GM21619 (cell line): ENCODE measurements around the gene CAMTA1.

ENCODE experiments used
- ATAC-seq: cut with Tn5 transposase; IDR thresholded peaks from one replicate; pipeline ENCODE4 v1.9.1; 2021; ENCODE audit not compliant: unreplicated experiment

CAMTA1 gene

DNA sequence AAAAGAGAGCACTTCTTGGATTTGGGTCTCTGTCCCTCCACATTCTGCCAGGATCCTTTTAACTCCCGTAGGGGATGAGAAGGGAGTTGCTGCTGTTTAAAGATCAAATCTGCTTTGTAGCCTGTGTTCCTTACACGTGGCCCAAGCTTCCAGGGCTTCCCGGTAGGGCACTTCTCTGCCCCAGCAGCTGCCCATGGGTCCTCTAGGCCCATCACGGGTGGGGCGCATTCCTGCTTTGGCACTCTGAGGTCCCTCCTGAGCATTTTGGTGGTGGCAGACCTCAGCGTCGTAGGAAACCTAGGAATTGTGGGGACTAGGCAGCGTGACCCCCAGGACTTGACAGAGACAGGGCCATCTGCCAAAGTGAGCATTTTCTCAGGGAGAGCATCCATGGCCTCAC, 565.5 kb downstream of the CAMTA1 start:
- no peak for ATAC-seq

- no peak for ATAC-seq
These were observed 566.4 kb downstream of the CAMTA1 start for GRCh38 chr1:7351649-7352048.

DNA sequence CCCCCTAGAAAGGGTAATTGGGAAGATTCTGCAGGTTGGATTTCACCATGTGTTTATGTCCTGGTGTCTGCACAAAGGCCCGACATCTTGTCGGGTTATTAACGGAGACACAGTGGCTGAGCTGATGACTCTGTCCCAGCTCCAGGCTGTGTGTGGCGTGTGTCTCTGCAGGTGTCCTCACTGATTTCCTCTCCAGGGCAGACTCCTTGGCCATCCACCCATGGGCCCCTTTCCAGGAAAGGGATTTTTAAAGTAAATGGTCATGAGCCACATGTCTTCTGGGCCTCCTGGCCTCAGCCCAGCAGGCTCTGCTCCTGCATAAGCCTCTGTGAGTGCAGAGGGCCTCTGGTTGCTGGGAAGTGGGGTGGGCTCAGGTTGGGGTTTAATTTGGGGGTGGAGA, 567.1 kb downstream of the CAMTA1 start:
- no peak for ATAC-seq

DNA sequence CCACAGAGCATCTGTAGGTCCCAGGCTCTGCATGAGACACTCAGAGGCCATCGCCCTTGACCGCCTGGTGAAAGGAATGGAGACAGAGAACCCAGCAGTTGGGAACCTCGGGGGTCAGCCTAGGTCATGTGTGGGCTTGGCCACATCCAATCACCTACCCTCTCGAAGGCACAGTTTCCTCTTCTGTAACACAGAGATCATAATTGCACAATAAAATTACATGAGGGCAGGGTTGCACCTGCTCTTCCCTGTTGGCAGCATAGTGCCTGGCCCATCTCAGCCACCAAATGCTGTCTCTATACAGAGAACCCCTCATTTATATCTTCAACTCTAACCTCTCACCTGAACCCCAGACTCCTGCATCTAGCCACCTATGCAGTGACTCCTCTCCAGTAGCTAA, 567.7 kb downstream of the CAMTA1 start:
- ATAC-seq, result no peak

GRCh38 chr1:7355646-7356045, 570.4 kb downstream of the CAMTA1 start:
- no peak for ATAC-seq

- ATAC-seq, result no peak
These were observed 570.8 kb downstream of the CAMTA1 start for GRCh38 chr1:7356079-7356478.

DNA sequence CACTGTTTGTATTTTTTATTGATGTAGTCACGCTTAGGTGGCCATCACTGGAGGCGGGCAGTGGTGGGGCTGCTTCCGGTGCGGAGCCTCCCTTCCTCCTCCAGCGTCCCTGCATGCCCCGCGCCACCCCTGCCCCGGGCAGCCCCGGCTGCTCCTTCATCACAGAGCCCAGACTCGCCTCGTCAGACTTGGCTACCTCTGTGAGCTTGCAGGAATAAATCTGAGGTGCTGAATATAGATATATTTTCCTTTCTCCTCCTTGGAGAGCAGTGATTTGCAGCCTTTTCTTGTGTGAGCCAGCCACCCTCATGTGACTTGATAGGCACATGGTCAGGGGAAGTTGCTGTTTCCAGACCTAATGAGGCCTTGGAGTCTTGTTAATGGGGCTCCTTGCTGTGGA, 573.2 kb downstream of the CAMTA1 start:
- ATAC-seq, result no peak

DNA sequence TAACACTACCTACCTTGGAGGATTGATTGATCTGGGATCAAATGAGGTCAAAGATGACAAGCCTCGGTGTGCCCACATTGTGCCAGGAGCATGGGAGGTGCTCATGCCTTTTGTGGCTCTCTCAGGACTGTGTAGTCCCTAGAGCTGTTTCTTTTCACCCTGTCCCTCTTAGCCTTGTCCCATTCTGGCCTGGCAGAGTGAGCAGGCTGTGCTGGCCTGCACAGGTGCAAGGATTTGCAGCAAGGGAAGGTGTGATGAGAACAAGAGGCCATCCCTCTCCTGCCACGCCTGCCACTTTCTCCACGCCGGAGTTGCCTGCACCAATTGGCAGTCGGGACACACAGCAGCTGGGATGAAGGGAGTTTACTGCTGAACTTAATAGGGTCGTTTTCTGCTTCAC, 575.3 kb downstream of the CAMTA1 start:
- ATAC-seq, result no peak

- no peak for ATAC-seq
These were observed 577.7 kb downstream of the CAMTA1 start for GRCh38 chr1:7362947-7363346.

GRCh38 chr1:7363450-7363849, 578.2 kb downstream of the CAMTA1 start:
- ATAC-seq, result no peak

- no peak for ATAC-seq
These were observed 580.5 kb downstream of the CAMTA1 start for GRCh38 chr1:7365706-7366105.

DNA sequence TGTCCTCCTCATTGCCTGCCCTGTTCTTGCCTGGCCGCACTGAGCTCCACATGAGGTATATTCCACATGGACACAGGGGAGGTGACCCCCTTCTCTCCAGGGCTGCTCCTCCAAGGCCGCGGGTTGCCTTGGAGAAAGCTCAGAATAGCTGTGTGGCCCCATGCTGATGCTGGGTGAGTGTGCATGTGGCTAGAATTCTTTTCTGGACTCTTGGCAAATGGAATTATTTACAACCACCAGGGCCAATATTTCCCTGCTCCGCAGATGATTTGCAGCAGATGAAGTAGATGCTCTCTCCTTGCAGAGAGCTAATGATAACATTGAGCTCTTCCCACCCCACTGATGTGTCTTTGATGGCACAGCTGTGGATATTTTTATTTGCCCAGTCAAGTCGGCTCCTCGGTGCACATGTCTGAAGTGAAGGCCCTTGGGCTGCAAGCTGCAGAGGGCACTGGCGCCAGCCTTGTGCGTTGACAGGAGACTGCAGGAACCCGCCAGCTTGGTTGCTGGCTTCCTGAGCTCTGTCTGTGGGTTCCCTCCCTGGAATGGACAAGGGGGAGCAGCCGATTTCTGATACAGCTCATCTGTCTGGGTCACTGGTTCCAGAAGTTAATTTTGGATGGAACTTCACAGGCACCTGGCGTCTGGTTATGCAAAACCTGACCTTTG, 581.2 kb downstream of the CAMTA1 start:
- ATAC-seq, result no peak

DNA sequence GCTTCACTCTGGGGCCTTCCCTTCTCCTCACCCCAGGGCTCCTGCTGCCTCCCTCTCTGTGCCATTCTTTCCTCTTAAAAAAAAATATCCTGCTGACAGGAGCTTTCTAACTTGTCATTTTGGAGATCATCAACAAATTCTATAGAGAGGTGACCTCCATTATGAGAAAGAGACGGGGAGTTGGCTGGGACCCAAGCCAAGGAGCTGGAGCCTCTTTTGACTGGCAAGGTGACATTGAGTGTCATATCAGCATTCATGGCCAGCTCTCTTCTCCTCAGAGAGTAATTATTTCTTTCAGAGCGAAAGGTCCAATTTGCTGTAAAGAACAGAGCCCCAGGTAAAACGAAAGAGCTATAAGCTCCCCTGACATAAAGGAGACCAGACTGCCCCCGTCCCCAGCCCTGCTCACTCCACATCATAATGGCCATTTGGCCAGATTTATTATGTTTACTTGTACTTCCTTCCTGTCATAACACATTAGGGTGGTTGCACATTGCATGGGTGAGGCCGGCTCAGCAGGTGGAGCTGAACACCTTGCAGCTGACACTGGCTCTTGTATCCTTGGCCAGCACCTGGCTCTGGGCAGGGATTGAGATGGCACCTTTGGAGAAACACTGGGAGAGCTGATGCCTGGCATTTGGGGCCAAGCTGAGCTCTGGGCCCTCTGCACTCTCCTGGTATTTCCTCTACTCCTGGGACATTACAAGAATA, 581.9 kb downstream of the CAMTA1 start:
- ATAC-seq, result no peak

DNA sequence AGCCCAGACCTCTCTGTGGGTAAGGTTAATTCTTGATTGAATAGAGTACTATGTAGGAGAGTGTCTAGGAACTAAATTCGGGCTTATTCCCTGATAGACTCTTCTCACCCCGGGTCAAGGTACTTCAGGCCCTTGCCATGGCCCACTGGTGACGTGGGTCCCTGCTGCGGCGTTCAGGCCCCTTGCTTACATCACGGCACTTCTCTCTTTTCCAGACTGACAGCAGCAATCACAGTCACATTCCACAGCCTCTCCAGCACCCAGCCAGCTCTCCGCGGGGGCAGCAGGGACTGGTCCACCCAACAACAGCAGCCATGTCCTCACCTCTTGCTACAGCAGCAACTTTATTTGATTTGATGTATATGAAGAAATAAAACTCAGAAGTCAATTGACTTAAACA, 584.6 kb downstream of the CAMTA1 start:
- ATAC-seq, result no peak

DNA sequence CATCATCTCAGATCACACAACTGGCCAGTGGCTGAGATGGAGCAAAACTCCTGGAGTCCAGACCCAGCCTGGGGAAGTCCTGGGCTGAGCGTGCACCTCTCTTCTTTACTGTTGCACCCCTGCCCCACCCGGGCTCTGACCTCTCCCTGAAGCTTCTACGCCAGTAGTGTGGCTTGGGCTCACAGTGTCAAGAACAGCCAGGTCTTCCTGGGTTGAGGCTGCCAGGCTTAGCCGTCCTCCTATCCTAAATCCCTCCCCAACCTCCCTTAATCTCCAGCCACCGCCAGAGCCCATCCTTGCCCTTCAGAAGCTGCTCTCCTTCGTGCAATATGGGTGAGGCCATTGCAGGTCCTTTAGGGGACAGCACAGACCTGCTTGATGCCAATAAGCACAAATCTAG, 586.7 kb downstream of the CAMTA1 start:
- ATAC-seq, result no peak

- no peak for ATAC-seq
These were observed 587.3 kb downstream of the CAMTA1 start for GRCh38 chr1:7372477-7373120.

DNA sequence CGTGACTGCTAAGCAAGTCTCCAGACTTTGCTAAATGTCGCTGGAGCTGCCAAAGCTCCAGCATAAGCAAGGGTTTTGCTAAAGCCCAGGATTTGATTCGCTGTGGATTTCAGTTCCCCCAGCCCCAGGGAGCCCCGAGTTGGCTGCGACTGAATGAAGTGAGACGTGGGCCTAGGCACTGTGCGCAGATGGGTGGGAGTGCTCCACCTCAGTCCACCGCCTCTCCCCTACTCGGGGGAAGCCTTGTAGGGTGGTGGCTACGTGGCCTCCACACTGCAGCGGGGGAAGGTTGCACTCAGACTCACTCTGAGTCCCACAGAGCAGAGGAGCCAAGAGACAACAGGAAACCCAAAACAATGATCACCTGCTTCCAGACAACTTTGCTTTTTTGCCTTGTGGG, 588.0 kb downstream of the CAMTA1 start:
- no peak for ATAC-seq

GRCh38 chr1:7373876-7374562, 588.8 kb downstream of the CAMTA1 start:
- no peak for ATAC-seq

- ATAC-seq, result no peak
These were observed 589.4 kb downstream of the CAMTA1 start for GRCh38 chr1:7374563-7375160.

DNA sequence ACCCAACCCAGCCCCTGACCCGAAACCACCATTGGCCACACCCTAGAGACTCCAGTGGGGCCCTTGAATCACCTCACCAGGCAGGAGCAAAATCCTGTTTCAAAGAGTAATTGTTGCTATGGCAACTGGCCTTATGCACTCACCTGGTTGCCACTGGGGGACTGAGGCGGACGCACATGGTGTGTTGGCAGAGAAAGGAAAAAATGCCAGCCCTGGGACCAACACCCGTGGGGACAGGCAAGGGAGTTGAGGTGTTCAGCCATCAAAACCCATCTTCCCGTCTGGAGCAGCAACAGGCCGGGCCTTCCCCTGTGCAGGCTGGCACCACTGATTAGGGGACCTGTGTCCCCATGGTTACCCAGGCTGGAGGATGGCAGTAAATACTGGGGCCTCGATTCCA, 590.1 kb downstream of the CAMTA1 start:
- ATAC-seq, result no peak
